ENCODE data around the gene LIN37. TPM values are rescaled to one million over a fixed set of nuclear protein-coding genes. Genes with fewer than 3 reads are reported as not detected.

Gene LIN37
- total and polyA plus RNA-seq, 9 of the 15 experiments (the other 6 are each of a cell fraction or from before 2014, with no cell fraction given) = 1.2 to 12.5 (median 8.6) TPM

- TF ChIP-seq GTF2A2 (tag; IDR thresholded peaks at IDR 0.05) (no peak), RBFOX2 (IDR thresholded peaks at IDR 0.05; ENCODE audit: low read depth, low read length) (no peak), PCBP1 (IDR thresholded peaks at IDR 0.05; ENCODE audit: low read depth, low read length, poor library complexity, severe bottlenecking) (no peak), STAT5B (CRISPR knock-in tag; IDR thresholded peaks at IDR 0.05) (no peak), ILK (tag; IDR thresholded peaks at IDR 0.05; ENCODE audit: borderline replicate concordance, low read depth) (no peak), TRIM28 (IDR thresholded peaks at IDR 0.05) (no peak), CBX8 (IDR thresholded peaks at IDR 0.05; ENCODE audit: borderline replicate concordance, extremely low read depth, low read depth, low read length, poor library complexity, severe bottlenecking) (no peak), GABPB2 (CRISPR knock-in tag; conservative IDR thresholded peaks at IDR 0.05) (no peak), KDM5B (IDR thresholded peaks at IDR 0.05; ENCODE audit: insufficient replicate concordance, low read depth, low read length) (peak; percentile 10), MAFF (IDR thresholded peaks at IDR 0.05; ENCODE audit: low read length) (no peak), EZH2 (IDR thresholded peaks at IDR 0.05; ENCODE audit: borderline replicate concordance, low read depth, low read length) (no peak), DDX20 (tag; IDR thresholded peaks at IDR 0.05; ENCODE audit: low read depth) (no peak), ETV6 (IDR thresholded peaks at IDR 0.05; ENCODE audit: borderline replicate concordance in 1 of 2, low read depth in 2 of 2, low read length in 1 of 2) (no peak), ETV6 (CRISPR knock-in tag; IDR thresholded peaks at IDR 0.05; ENCODE audit: borderline replicate concordance) (no peak), ZNF263 (CRISPR knock-in tag; IDR thresholded peaks at IDR 0.05; ENCODE audit: borderline replicate concordance) (no peak), MEF2A (IDR thresholded peaks at IDR 0.05; ENCODE audit: control insufficient read depth, low read depth, low read length) (no peak), ZBTB1 (CRISPR knock-in tag; IDR thresholded peaks at IDR 0.05; ENCODE audit: borderline replicate concordance, low read depth) (no peak), TAF9B (IDR thresholded peaks at IDR 0.05; ENCODE audit: partially characterized antibody) (no peak), MCM3 (IDR thresholded peaks at IDR 0.05) (no peak), SIN3B (IDR thresholded peaks at IDR 0.05; ENCODE audit: low read depth) (no peak), BHLHE40 (IDR thresholded peaks at IDR 0.05; ENCODE audit: low read length) (no peak), FOS (IDR thresholded peaks at IDR 0.05; ENCODE audit: extremely low read depth, insufficient read length) (no peak), SUPT5H (IDR thresholded peaks at IDR 0.05) (no peak), ZNF830 (CRISPR knock-in tag; IDR thresholded peaks at IDR 0.05) (no peak), PML (IDR thresholded peaks at IDR 0.05; ENCODE audit: low read length) (no peak), PYGO2 (tag; IDR thresholded peaks at IDR 0.05) (no peak), KDM4B (IDR thresholded peaks at IDR 0.05; ENCODE audit: borderline replicate concordance in 2 of 2, low read depth in 1 of 2) (0 out of 4 replicates have a peak, but pooled peaks of 1 of the 2 experiments have one; percentile 53), NFYB (IDR thresholded peaks at IDR 0.05; ENCODE audit: extremely low read depth, insufficient read length) (no peak), ZNF324 (CRISPR knock-in tag; IDR thresholded peaks at IDR 0.05) (no peak), CBFA2T2 (conservative IDR thresholded peaks at IDR 0.05) (no peak), PHTF2 (CRISPR knock-in tag; IDR thresholded peaks at IDR 0.05) (no peak), DMBX1 (CRISPR knock-in tag; IDR thresholded peaks at IDR 0.05; ENCODE audit: borderline replicate concordance) (no peak), ZNF77 (CRISPR knock-in tag; IDR thresholded peaks at IDR 0.05) (no peak), ZNF408 (CRISPR knock-in tag; IDR thresholded peaks at IDR 0.05; ENCODE audit: low read depth) (no peak)
Observed at GRCh38 chr19:35745328-35746086, 2.9 kb upstream of the LIN37 start, which contains the start of the genes PSENEN and U2AF1L4 (continued).

Data from K562 (cell line).